NCI-H1092 (cell line): ENCODE measurements around the gene ZNF723.
"Not testable (repeated sequence)": the region's sequence is repeated elsewhere in the genome, so short reads cannot be mapped to it uniquely, and the experiment has no call there.

Source experiments
- DNase-seq: peaks from one replicate; lab custom pipeline; 2025; lab: John Stamatoyannopoulos, UW

ZNF723 gene

DNA sequence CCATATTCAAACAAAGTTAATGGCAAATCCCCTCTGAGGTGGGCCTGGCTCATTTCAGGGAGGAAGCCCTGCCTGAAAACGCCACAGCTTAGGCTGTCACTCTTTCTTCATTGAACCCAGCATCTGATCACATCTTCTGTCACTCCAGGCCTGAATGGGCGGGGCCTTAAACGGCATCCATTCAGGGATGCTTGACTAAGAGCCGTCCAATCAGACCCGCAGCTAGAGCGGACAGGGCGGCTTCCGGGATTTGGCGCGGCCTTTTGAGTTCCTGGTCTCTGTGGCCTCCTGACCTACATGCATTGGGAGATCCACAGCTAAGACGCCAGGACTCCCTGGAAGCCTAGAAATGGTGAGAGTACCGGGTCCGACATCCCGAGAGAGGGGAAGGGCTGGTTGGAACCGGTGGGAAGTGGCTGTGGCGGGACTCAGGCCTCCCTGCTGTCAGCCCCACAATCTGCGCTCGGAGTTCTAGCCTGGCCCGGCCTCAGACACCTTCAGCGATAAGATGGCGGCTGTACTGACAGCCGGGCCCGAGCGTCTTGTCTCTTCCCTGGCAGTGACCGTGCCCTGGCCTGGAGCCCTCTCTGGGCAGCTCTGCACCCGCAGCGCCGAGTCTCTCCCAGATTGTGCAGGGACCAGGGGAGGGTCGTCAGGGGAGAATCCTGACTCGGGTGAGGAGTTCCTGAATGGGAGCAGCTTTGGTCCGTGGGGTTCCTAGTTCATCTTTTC lies at the start of gene ZNF723:
TSS of gene ZNF723 (plus strand) at position 261 of the 732 bp plus-strand sequence. CDS start at position 350, 89 bp downstream.
- DNase-seq = no peak

DNA sequence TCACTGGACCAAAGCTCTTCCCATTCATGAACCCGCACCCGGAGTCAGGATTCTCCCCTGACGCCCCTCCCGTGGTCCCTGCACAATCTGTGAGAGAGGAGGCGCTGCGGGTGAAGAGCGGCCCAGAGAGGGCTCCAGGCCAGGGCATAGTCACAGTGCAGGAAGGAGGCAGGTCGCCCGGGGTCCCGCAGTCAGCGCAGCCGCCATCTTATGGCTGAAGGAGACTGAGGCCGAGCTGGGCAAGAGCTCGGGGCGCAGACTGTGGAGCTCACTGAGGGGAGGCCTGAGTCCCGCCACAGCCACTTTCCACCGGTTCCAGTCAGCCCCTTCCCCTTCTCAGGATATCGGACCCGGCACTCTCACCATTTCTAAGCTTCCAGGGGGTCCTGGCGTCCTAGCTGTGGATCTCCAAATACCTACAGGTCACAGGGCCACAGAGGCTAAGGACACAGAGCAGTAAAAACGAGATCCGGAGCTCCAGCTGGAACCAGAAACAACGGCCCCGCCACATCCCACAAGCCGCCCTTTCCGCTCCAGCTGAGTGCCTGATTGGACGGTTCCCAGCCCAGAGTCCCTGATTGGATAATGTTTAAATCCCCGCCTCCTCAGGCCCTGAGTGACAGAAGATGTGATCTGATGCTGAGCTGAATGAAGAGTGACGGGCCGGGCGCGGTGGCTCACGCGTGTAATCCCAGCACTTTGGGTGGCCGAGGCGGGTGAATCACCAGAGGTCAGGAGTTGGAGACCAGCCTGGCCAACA lies 48.3 kb upstream of the ZNF723 start, which contains the start of gene ZNF99:
TSS of gene ZNF99 (minus strand) at position 501 of the 760 bp plus-strand sequence. CDS start at position 366, 135 bp downstream.
- DNase-seq = no peak

DNA sequence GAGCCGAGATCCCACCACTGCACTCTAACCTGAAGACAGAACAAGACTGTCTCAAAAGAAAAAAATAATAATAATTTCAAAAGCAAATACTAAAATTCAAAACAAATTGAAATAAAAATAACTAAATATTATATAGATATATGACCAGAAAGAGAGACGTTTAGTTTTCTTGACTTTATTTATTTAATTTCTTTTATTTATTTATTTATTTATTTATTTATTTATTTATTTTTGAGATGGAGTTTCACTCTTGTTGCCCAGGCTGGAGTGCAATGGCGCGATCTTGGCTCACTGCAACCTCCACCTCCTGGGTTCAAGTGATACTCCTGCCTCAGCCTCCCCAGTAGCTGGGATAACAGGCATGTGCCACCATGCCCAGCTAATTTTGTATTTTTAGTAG lies 39.2 kb upstream of the ZNF723 start:
- DNase-seq = not testable (repeated sequence)

DNA sequence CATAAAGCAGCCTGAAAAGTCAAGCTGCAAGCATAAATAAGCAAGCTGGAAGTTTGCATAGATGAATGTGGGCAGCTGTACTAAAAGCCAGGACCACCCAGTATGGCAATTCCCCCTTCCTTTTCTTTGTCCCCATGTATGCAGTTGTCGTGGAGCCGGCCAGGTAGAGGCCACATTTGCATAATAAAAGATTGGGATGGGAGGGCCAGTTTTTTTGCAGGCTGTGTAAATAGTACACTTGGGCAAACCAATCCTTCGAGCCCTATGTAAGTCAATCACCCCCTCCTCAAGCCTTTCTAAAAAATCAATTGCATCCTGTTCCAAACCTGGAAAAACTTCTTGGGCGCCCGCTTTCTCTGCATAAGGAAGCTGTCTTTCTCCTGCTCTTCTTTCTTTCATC lies 35.1 kb upstream of the ZNF723 start:
- no peak for DNase-seq

DNA sequence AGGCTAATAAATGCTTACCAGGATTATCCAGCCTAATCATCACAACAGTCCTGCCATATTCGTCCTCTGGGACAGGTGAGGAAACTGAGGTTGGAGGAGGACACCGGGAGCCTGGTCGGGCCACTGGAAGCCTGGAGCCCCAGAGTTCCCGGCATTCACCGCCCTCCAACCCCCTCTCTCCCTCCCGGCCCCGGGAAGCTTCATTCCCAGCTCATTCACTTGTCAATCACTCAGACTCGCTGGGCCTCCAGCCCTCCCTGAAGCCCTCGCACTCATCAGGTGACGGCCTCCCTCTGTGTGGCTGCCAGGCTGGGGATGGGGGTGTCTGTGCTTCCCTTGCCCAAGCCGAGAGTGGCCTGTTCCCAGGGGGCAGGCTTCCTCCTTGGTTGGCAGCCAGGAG lies 25.7 kb upstream of the ZNF723 start:
- no peak for DNase-seq

DNA sequence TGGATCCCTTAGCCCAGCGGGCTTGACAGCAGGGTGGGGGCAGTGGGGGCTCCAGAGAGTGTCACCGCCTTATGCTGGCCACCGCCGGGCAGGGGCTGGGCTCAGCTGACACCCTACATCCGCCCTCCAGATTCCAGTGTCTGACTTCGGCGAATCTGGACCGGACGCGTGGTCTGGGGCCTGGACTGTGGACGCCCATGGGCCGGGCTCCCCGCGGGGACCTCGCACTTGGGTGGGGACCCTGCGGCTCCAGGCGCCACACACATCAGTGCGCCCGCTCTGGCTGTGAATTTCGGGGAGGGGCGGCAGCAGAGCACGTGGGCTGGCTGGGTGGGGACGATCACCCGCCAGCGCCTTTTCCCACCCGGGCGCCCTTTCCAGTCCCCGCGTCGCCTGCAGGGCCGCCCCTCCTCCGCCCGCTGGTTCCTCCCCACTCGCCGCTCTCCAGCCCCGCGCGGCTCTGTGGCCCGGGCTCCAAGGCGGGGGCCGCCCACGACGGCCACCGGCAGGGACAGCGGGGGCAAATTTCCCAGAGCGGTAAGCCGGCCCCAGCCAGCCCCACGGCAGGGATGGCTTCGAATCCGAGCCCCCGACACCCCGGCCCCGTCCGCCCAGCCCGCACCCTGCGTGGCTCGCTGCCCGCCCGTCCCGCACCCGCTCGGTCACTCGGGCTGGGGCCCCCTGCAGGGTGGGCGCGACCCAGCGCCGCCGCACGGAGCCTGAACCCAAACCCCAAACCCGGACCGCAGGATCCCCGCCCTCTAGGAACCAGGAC lies 24.8 kb upstream of the ZNF723 start:
- DNase-seq = no peak

DNA sequence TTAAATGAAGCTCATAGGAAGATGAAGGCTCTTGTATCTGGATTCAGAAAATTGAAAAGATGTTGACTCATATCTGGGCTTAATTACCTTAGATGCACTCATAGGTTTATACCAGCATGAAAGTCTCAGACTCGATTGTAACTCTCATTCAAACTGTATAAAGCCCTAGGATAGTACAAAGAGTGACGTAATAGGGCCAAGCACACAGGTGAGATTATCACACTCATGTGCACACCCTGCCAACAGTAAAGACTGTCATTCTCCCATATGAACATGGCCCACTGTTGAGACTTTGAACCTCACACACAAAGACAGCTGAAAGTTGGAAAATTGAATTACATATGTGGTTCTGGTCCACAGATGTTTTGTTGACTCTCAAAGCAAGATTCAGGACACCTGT lies 18.0 kb upstream of the ZNF723 start:
- DNase-seq = no peak

DNA sequence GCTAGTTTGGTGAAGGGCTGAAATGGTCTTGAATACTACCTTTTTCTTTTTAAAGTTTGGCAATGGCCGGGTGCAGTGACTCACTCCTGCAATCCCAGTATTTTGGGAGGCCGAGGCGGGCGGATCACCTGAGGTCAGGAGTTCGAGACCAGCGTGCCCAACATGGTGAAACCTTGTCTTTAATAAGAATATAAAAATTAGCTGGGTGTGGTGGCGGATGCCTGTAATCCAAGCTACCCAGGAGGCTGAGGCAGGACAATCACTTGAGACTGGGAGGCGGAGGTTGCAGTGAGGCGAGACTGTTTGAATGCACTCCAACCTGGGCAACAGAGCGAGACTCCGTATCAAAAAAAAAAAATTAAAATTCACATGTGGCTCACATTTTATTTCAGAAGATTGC lies 880 bp upstream of the ZNF723 start:
- no peak for DNase-seq

DNA sequence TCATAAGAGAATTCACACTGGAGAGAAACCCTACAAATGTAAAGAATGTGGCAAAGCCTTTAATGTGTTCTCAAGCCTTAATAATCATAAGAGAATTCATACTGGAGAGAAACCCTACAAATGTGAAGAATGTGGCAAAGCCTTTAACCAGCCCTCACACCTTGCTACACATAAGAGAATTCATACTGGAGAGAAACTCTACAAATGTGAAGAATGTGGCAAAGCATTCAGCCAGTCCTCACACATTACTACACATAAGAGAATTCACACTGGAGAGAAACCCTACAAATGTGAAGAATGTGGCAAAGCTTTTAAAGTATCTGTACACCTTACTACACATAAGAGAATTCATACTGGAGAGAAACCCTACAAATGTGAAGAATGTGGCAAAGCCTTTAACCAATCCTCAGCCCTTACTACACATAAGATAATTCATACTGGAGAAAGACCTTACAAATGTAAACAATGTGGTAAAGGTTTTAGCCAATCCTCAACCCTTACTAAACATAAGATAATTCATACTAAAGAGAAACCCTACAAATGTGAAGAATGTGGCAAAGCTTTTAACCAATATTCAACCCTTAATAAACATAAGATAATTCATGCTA lies 25.7 kb downstream of the ZNF723 start:
- DNase-seq = not testable (repeated sequence)

DNA sequence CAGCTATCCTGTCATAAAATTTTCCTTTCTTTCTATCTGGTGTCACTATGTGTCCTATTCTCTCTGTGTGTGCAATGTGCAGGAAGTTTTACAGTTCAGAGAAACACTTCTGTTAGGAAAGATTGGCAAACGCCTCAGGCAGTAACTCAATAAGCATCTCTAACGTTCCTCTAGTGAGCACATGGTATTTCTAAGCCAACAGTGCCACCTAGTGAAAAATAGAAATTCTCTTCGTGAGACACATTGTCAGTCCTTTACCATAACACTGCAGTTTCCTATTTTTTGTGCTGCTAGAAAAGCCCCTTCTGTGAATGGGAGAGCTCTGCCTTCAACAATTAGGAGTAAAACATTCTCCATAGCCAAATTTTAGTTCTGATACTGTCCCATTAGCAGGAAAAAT lies 50.7 kb downstream of the ZNF723 start:
- DNase-seq = no peak

DNA sequence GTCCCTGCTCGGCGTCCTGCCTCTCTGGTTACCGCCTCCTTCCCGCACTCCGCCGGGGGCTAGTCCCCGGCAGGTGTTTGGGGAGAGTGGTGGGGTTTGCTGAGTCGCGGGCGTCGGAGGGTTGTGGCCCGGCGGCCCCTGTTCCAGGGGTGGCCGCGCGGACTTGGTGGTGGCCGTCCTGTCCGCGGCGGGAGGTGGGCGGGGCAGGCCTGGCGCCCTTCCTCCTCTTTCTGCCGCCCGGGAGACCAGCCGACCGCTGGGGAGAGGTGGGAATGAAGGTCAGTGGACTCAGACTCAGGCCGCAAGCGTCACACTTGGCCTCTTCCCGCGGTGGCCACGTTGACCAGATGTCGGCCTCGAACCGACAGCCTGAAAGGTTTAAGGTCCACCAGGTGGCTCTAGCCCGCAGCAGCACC lies 61.8 kb downstream of the ZNF723 start:
- DNase-seq = no peak

DNA sequence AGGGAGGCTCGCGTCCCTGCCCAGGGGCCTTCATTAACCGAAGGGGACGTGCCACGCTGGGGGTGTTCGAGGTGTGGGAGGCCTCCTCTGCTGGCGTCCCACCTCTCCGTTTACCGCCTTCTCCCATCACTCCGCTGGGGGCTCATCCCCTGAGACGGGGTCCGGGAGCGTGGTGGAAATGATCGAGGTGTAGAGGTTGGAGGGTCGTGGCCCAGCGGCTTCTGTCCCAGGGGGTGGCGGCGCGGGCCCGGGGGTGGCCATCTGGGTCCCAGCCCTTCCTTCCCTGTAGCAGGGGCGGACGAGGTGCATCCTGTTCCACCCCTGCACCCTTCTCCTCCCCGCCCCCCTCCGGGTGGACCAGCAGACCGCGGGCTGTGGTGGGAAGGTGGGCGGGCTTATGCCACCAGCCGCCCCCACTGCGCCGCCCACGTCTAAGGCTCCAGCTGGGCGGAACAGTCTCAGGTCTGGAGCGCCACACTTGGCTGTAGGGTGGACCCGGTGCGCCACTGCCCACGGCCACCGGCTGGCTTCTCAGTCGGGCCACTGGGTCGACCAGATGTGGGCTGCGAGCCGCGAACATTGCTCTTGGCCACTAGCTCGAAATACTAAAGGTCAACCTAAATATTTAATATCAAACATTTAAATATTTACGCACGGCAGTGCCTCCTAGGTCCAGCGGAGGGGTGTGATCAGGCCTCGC lies 69.5 kb downstream of the ZNF723 start:
- DNase-seq = no peak
